HEK293 (cell line): ENCODE results near the gene MED25.

ENCODE experiments used
- CTCF ChIA-PET: fragments of 350-600 bp; formaldehyde crosslinking; extraction: SDS; loops from one replicate; lab custom pipeline; 2021; ENCODE audit warnings: antibody characterized with exemption; lab: Yijun Ruan, JAX
- POLR2A ChIA-PET: fragments of 300-600 bp; formaldehyde crosslinking; extraction: SDS; loops from one replicate; lab custom pipeline; 2020; ENCODE audit warnings: antibody characterized with exemption, inconsistent platforms; lab: Yijun Ruan, JAX
- H3K27ac ChIP-seq: fragments of 200-500 bp; sonication (Bioruptor generic); 2 replicates; pipeline ENCODE4 v1.5.1; 2014; ENCODE audit warnings: low read depth, low read length, control low read depth, inconsistent platforms; ENCODE audit errors: extremely low read depth
- H3K36me3 ChIP-seq, 2 experiments: fragments of 200-500 bp in 1 of 2; sonication (Bioruptor generic) in 1 of 2; 1 replicate in 1 of 2; 2 replicates in 1 of 2; pipeline ENCODE4 v1.5.1; 2014 to 2017; ENCODE audit warnings: inconsistent platforms in 2 of 2, low read length in 2 of 2; ENCODE audit not compliant: control insufficient read depth in 2 of 2, insufficient read depth in 1 of 2
- H3K4me1 ChIP-seq: fragments of 200-500 bp; sonication (Bioruptor generic); 2 replicates; pipeline ENCODE4 v1.5.1; 2014; ENCODE audit warnings: mild to moderate bottlenecking, low read length, inconsistent platforms; ENCODE audit not compliant: control insufficient read depth, insufficient read depth
- H3K4me3 ChIP-seq: 2 replicates; pipeline ENCODE4 v1.5.1; 2011; ENCODE audit warnings: low read depth, mild to moderate bottlenecking, control low read depth, low read length, moderate library complexity
- H3K9me3 ChIP-seq: fragments of 200-500 bp; sonication (Bioruptor generic); 2 replicates; pipeline ENCODE4 v1.5.1; 2014; ENCODE audit warnings: low read depth, low read length, inconsistent platforms; ENCODE audit not compliant: control insufficient read depth, insufficient read depth
- ATF2 ChIP-seq: fragments of 450-650 bp; formaldehyde crosslinking; IDR thresholded peaks from 2 replicates; pipeline ENCODE4 v1.5.1; 2016; ENCODE audit warnings: missing biosample characterization, missing genetic modification characterization, low read depth
- BCL6B ChIP-seq: fragments of 450-650 bp; formaldehyde crosslinking; IDR thresholded peaks from 2 replicates; pipeline ENCODE4 v1.5.1; 2017; ENCODE audit warnings: missing biosample characterization, missing genetic modification characterization
- KLF1 ChIP-seq: fragments of 450-650 bp; formaldehyde crosslinking; IDR thresholded peaks from 2 replicates; pipeline ENCODE4 v1.5.1; 2016; ENCODE audit warnings: missing biosample characterization, missing genetic modification characterization
- KLF10 ChIP-seq: fragments of 450-650 bp; IDR thresholded peaks from 2 replicates; pipeline ENCODE4 v1.5.1; 2018; ENCODE audit warnings: missing biosample characterization, mild to moderate bottlenecking, missing genetic modification characterization
- KLF8 ChIP-seq: fragments of 450-650 bp; formaldehyde crosslinking; IDR thresholded peaks from 2 replicates; pipeline ENCODE4 v1.5.1; 2016; ENCODE audit warnings: missing biosample characterization, missing genetic modification characterization
- SP2 ChIP-seq: fragments of 450-650 bp; formaldehyde crosslinking; IDR thresholded peaks from 2 replicates; pipeline ENCODE4 v1.5.1; 2016; ENCODE audit warnings: missing biosample characterization, missing genetic modification characterization
- TSHZ1 ChIP-seq: fragments of 450-650 bp; formaldehyde crosslinking; IDR thresholded peaks from 2 replicates; pipeline ENCODE4 v1.5.1; 2016; ENCODE audit warnings: missing biosample characterization, missing genetic modification characterization, borderline replicate concordance
- ZEB2 ChIP-seq: fragments of 450-650 bp; formaldehyde crosslinking; IDR thresholded peaks from 2 replicates; pipeline ENCODE4 v1.5.1; 2016; ENCODE audit warnings: missing biosample characterization, missing genetic modification characterization
- ZFP69B ChIP-seq: fragments of 450-650 bp; formaldehyde crosslinking; IDR thresholded peaks from 2 replicates; pipeline ENCODE4 v1.5.1; 2016; ENCODE audit warnings: missing biosample characterization, missing genetic modification characterization
- ZIC2 ChIP-seq: fragments of 450-650 bp; formaldehyde crosslinking; IDR thresholded peaks from 2 replicates; pipeline ENCODE4 v1.5.1; 2016; ENCODE audit warnings: missing biosample characterization, missing genetic modification characterization
- ZNF18 ChIP-seq: fragments of 450-650 bp; formaldehyde crosslinking; IDR thresholded peaks from 2 replicates; pipeline ENCODE4 v1.5.1; 2016; ENCODE audit warnings: missing biosample characterization, missing genetic modification characterization
- ZNF677 ChIP-seq: fragments of 450-650 bp; IDR thresholded peaks from 2 replicates; pipeline ENCODE4 v1.5.0; 2018; ENCODE audit warnings: missing biosample characterization, mild to moderate bottlenecking, missing genetic modification characterization, moderate library complexity
- ZSCAN30 ChIP-seq: fragments of 450-650 bp; IDR thresholded peaks from 2 replicates; pipeline ENCODE4 v1.5.1; 2018; ENCODE audit warnings: missing biosample characterization, mild to moderate bottlenecking, missing genetic modification characterization, moderate library complexity
- TF ChIP-seq, protein P1 (sequence below): fragments of 450-650 bp; formaldehyde crosslinking; IDR thresholded peaks from 2 replicates; pipeline ENCODE4 v1.5.1; 2016; ENCODE audit warnings: missing biosample characterization, missing genetic modification characterization
- TF ChIP-seq, protein P2 (sequence below): fragments of 450-650 bp; formaldehyde crosslinking; IDR thresholded peaks from 2 replicates; pipeline ENCODE4 v1.5.1; 2016; ENCODE audit warnings: missing biosample characterization, missing genetic modification characterization, low read depth
- TF ChIP-seq, protein P3 (sequence below): fragments of 450-650 bp; formaldehyde crosslinking; IDR thresholded peaks from 2 replicates; pipeline ENCODE4 v1.5.1; 2017; ENCODE audit warnings: missing biosample characterization, missing genetic modification characterization

MED25 gene

DNA sequence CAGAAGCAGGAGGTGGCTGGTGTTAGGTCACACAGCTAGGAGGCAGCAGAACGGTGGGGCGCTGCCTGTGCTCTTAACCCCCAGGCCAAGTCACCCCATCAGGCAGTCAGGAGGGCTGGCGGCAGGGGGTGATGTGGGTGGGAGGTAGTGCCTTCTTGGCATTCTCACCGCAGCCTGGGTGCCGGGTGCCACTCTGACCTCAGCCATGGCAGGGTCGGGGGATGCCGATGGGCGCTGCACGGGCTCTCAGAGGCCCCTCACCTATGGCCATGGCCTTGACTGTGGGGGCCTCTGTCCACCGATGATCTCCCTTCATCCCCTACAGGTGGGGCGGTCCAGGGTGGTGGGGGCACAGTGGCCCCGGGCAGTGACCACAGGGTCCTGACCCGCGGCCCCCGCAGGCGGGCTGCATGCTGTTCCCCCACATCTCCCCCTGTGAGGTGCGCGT is 38.5 kb downstream of the MED25 start:
- Histone ChIP-seq H3K27ac (no peak overlapping the region), H3K36me3 (peaks cover 15 to 73% of the 10 kb centered on the region in 2 experiments), H3K4me1 (peaks cover 19% of the 10 kb centered on the region), H3K9me3 (no peaks in the 10 kb centered on the region), H3K4me3 (no peak overlapping the region)
- TF ChIP-seq ZSCAN30 (no peak), ZEB2 (tag by site-specific recombination) (no peak), BCL6B (tag by site-specific recombination) (no peak), ZFP69B (tag by site-specific recombination) (no peak), ZIC2 (tag by site-specific recombination) (no peak), KLF10 (no peak), TSHZ1 (no peak), SP2 (tag by site-specific recombination) (no peak), ZNF677 (no peak), KLF1 (tag by site-specific recombination) (no peak)
- TF ChIP-seq, protein P1, sequence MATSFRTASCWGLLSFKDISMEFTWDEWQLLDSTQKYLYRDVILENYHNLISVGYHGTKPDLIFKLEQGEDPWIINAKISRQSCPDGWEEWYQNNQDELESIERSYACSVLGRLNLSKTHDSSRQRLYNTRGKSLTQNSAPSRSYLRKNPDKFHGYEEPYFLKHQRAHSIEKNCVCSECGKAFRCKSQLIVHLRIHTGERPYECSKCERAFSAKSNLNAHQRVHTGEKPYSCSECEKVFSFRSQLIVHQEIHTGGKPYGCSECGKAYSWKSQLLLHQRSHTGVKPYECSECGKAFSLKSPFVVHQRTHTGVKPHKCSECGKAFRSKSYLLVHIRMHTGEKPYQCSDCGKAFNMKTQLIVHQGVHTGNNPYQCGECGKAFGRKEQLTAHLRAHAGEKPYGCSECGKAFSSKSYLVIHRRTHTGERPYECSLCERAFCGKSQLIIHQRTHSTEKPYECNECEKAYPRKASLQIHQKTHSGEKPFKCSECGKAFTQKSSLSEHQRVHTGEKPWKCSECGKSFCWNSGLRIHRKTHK = no peak
- TF ChIP-seq, protein P2, sequence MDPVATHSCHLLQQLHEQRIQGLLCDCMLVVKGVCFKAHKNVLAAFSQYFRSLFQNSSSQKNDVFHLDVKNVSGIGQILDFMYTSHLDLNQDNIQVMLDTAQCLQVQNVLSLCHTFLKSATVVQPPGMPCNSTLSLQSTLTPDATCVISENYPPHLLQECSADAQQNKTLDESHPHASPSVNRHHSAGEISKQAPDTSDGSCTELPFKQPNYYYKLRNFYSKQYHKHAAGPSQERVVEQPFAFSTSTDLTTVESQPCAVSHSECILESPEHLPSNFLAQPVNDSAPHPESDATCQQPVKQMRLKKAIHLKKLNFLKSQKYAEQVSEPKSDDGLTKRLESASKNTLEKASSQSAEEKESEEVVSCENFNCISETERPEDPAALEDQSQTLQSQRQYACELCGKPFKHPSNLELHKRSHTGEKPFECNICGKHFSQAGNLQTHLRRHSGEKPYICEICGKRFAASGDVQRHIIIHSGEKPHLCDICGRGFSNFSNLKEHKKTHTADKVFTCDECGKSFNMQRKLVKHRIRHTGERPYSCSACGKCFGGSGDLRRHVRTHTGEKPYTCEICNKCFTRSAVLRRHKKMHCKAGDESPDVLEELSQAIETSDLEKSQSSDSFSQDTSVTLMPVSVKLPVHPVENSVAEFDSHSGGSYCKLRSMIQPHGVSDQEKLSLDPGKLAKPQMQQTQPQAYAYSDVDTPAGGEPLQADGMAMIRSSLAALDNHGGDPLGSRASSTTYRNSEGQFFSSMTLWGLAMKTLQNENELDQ (tag by site-specific recombination) = no peak
- TF ChIP-seq, protein P3, sequence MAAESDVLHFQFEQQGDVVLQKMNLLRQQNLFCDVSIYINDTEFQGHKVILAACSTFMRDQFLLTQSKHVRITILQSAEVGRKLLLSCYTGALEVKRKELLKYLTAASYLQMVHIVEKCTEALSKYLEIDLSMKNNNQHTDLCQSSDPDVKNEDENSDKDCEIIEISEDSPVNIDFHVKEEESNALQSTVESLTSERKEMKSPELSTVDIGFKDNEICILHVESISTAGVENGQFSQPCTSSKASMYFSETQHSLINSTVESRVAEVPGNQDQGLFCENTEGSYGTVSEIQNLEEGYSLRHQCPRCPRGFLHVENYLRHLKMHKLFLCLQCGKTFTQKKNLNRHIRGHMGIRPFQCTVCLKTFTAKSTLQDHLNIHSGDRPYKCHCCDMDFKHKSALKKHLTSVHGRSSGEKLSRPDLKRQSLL (tag by site-specific recombination) = no peak
- POLR2A ChIA-PET = interaction anchor here (1.4 to 8.8 kb wide), 3 partner anchors 8 to 20 kb away, joined by 3 to 128 read pairs (median 11); partner anchors contain the start of genes AKT1S1 and PNKP
- CTCF ChIA-PET = no interaction called here

DNA sequence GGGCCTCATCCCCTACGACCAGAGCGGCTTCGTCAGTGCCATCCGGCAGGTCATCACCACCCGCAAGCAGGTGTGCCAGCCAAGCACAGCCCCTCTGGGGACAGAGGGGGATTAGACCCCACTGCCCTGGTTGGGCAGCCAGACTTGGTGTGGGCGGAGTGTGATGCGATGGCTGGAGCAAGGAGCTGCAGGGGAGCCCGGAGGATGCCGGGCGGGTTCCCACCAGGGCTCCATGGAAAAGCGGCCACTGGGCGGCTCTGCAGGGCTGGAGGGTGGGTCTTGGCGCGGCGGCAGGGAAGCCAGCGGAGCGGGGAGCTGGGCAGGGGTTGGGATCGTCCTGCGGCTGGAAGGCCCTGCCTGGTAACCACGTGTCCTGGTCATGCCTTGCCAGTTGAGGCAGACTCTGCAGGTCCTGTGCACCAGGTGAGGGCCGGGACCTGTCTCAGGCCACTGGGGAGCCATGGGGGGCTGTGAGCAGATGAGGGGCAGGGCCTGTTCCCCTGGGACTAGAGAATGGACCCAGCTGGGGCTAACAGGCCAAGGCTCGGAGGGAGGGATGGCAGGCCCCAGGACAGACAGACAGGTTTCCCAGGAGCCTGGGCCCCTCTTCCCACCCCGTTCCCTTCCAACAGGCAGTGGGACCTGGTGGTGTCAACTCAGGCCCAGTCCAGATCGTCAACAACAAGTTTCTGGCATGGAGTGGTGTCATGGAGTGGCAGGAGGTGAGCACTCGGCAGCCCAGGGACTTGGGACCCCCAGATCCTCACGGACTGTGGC is 39.2 kb downstream of the MED25 start:
- CTCF ChIA-PET = interaction anchor here (1.4 kb wide), 2 partner anchors 9 to 176 kb away, joined by 3 to 4 read pairs; no protein-coding TSS in a partner anchor
- Histone ChIP-seq H3K4me3 (no peak overlapping the region), H3K4me1 (peaks cover 19% of the 10 kb centered on the region), H3K9me3 (no peaks in the 10 kb centered on the region), H3K27ac (peak overlapping the region; percentile 53; the same call in 1 of the 2 replicates), H3K36me3 (peaks cover 15 to 78% of the 10 kb centered on the region in 2 experiments)
- POLR2A ChIA-PET = interaction anchor here (0.7 to 3.1 kb wide), 7 partner anchors 10 to 139 kb away, joined by 3 to 28 read pairs (median 3); partner anchors contain the start of genes AKT1S1, AP2A1, MED25 and PNKP
- TF ChIP-seq, protein P2 (tag by site-specific recombination) = no peak
- TF ChIP-seq KLF8 (tag by site-specific recombination) = peak; percentile 76
- TF ChIP-seq ZNF18 (tag by site-specific recombination) = peak; percentile 46; the same call in 1 of the 2 replicates
- TF ChIP-seq ATF2 (tag by site-specific recombination) = no peak
